Body of pancreas (tissue), 4 donors: ENCODE data around the gene KRT28. TPM values are rescaled to one million over a fixed set of nuclear protein-coding genes. Genes with fewer than 3 reads are reported as not detected.
"Not testable (repeated sequence)": the region's sequence is repeated elsewhere in the genome, so short reads cannot be mapped to it uniquely, and the experiment has no call there.

Experiments used
- ATAC-seq: fragments of 150-250 bp; one replicate; pipeline ENCODE4 v1.9.1; 2016
- DNase-seq, 4 donors: peaks; one replicate each; pipeline ENCODE4 v3.0.0-alpha.2; 2019
- H3K27ac ChIP-seq, 4 donors: fragments of 200-600 bp; sonication (generic); 1 replicate in 3 of 4; 2 replicates in 1 of 4; pipeline versions ENCODE4 v1.5.1 to v1.6.1; 2016 to 2019; ENCODE audit warnings: mild to moderate bottlenecking in 1 of 4, mixed read lengths in 1 of 4, moderate library complexity in 1 of 4
- H3K27me3 ChIP-seq, 2 donors: fragments of 200-600 bp; sonication (generic); one replicate each; pipeline ENCODE4 v1.6.0; 2016; ENCODE audit warnings: mild to moderate bottlenecking in 1 of 2
- H3K36me3 ChIP-seq, 2 donors: fragments of 200-600 bp; sonication (generic); replicated peaks in 1 of 2; 2 replicates each; pipeline ENCODE4 v1.5.1; 2016; ENCODE audit warnings: low read depth in 2 of 2; ENCODE audit not compliant: insufficient read depth in 1 of 2
- H3K4me1 ChIP-seq: fragments of 200-600 bp; sonication (generic); one replicate; pipeline ENCODE4 v1.6.0; 2016
- H3K4me3 ChIP-seq, 2 donors: fragments of 200-600 bp; sonication (generic); 1 replicate in 1 of 2; 2 replicates in 1 of 2; pipeline ENCODE4 v1.5.1; 2016 to 2019
- H3K9me3 ChIP-seq, 3 donors: fragments of 200-600 bp; sonication (generic); 1 replicate in 2 of 3; 2 replicates in 1 of 3; pipeline ENCODE4 v1.5.1; 2016
- CTCF ChIP-seq, 7 experiments: fragments of 450-650 bp in 4 of 7; fragments of 200-600 bp in 3 of 7; sonication (generic) in 3 of 7; IDR thresholded peaks; one replicate each; pipeline ENCODE4 v1.5.1; 2016 to 2019; ENCODE audit warnings: antibody characterized with exemption in 7 of 7
- POLR2A ChIP-seq, 3 donors: fragments of 450-650 bp; IDR thresholded peaks; one replicate each; pipeline ENCODE4 v1.6.1; 2016; ENCODE audit warnings: antibody characterized with exemption in 3 of 3, mild to moderate bottlenecking in 2 of 3
- WGBS, 2 donors: methylation state at CpG; one replicate each; pipeline ENCODE4 v1.1.5; 2017; 5-methylcytosine and 5-hydroxymethylcytosine counted together
- intact Hi-C: fragments of 100-400 bp; cut with DNase I; formaldehyde crosslinking; loops from one replicate; pipeline ENCODE4 v1.15.1; 2023
- total RNA-seq, 2 donors: library from RNA; depleted of rRNA; stranded (reverse); fragments of >200 nt; gene quantifications; one replicate each; pipeline ENCODE4 v1.1.0, GENCODE V29; 2016

Gene KRT28
- total RNA-seq, 2 donors from 2014 or later, result not detected

- H3K27me3 ChIP-seq, result no peaks in the 10 kb centered on the region
- peaks cover 15% of the 10 kb centered on the region for H3K4me1 ChIP-seq
- TF ChIP-seq CTCF (IDR thresholded peaks at IDR 0.05) (no peak), POLR2A (IDR thresholded peaks at IDR 0.05) (no peak)
- no peak overlapping the region for H3K27ac ChIP-seq
- ATAC-seq, result no peak
- H3K36me3 ChIP-seq, result no peaks in the 10 kb centered on the region
- 97 to 98% methylated on average over 4 of the region's 4 CpGs for WGBS, 2 donors
- no peak for DNase-seq
- intact Hi-C loops, result no loop called here
- no peaks in the 10 kb centered on the region for H3K9me3 ChIP-seq
- H3K4me3 ChIP-seq, result no peak overlapping the region
Observed at GRCh38 chr17:40817103-40817682, 17.4 kb upstream of the KRT28 start.

GRCh38 chr17:40816569-40816968 lies 16.8 kb upstream of the KRT28 start:
- ATAC-seq, result no peak
- Histone ChIP-seq H3K27ac (no peak overlapping the region), H3K9me3 (no peaks in the 10 kb centered on the region), H3K4me1 (peaks cover 15% of the 10 kb centered on the region), H3K27me3 (no peaks in the 10 kb centered on the region), H3K36me3 (no peaks in the 10 kb centered on the region), H3K4me3 (no peak overlapping the region)
- 80 to 91% methylated on average over 3 of the region's 3 CpGs for WGBS, 2 donors
- no peak for DNase-seq
- intact Hi-C loops, result no loop called here
- TF ChIP-seq POLR2A (IDR thresholded peaks at IDR 0.05) (no peak), CTCF (IDR thresholded peaks at IDR 0.05) (no peak)

GRCh38 chr17:40815381-40815780 lies 15.6 kb upstream of the KRT28 start:
- no peaks in the 10 kb centered on the region for H3K36me3 ChIP-seq
- DNase-seq (no peak), ATAC-seq (no peak)
- TF ChIP-seq CTCF (IDR thresholded peaks at IDR 0.05) (no peak), POLR2A (IDR thresholded peaks at IDR 0.05) (no peak)
- intact Hi-C loops, result no loop called here
- H3K4me1 ChIP-seq, result peaks cover 15% of the 10 kb centered on the region
- H3K4me3 ChIP-seq, result no peak overlapping the region
- WGBS, 2 donors, result 78 to 91% methylated on average over 1 of the region's 1 CpG
- no peak overlapping the region for H3K27ac ChIP-seq
- no peaks in the 10 kb centered on the region for H3K9me3 ChIP-seq
- peaks cover 0 to 4% of the 10 kb centered on the region in 2 donors for H3K27me3 ChIP-seq

- H3K4me3 ChIP-seq, intact Hi-C loops, DNase-seq, ATAC-seq, H3K27me3 ChIP-seq, H3K27ac ChIP-seq, H3K9me3 ChIP-seq, H3K36me3 ChIP-seq: not testable (repeated sequence)
- peaks cover 12% of the 10 kb centered on the region for H3K4me1 ChIP-seq
- WGBS, 2 donors, result 75 to 82% methylated on average over 3 of the region's 3 CpGs
Observed at GRCh38 chr17:40814657-40815056, 14.9 kb upstream of the KRT28 start.

GRCh38 chr17:40813804-40814203 lies 14.0 kb upstream of the KRT28 start:
- peaks cover 0 to 4% of the 10 kb centered on the region in 2 donors for H3K27me3 ChIP-seq
- H3K27ac ChIP-seq, result no peak overlapping the region
- intact Hi-C loops, result no loop called here
- no peaks in the 10 kb centered on the region for H3K9me3 ChIP-seq
- 55 to 60% methylated on average over 4 of the region's 4 CpGs for WGBS, 2 donors
- TF ChIP-seq POLR2A (IDR thresholded peaks at IDR 0.05) (no peak), CTCF (IDR thresholded peaks at IDR 0.05) (no peak)
- ATAC-seq (no peak), DNase-seq (no peak)
- H3K4me1 ChIP-seq, result peaks cover 7% of the 10 kb centered on the region
- no peaks in the 10 kb centered on the region for H3K36me3 ChIP-seq
- H3K4me3 ChIP-seq, result no peak overlapping the region
